Caco-2 (cell line): ENCODE results near the gene KCNN3. TPM values are rescaled to one million over a fixed set of nuclear protein-coding genes. Genes with fewer than 3 reads are reported as not detected.

Experiments
- BruUV-seq: library from RNA; stranded (reverse); fragments of 400-500 nt; replicated peaks from 2 replicates; lab custom pipeline; 2021; lab: Mats Ljungman, UMichigan
- CTCF ChIA-PET: fragments of 300-600 bp; sonication (Branson Sonifier 250); formaldehyde crosslinking; loops from one replicate; lab custom pipeline; 2022; ENCODE audit warnings: antibody characterized with exemption; lab: Charles Lee
- POLR2A ChIA-PET: fragments of 300-600 bp; sonication (Branson Sonifier 250); formaldehyde crosslinking; loops from one replicate; lab custom pipeline; 2022; ENCODE audit warnings: antibody characterized with exemption; lab: Charles Lee
- DNase-seq, 2 experiments: peaks; one replicate each; pipeline versions ENCODE4 v3.0.0 to v3.0.0-alpha.2; 2020 to 2022
- H3K27me3 ChIP-seq: replicated peaks from 2 replicates; pipeline ENCODE4 v1.6.0; 2011; ENCODE audit warnings: low read length; ENCODE audit not compliant: control insufficient read depth, insufficient read depth
- H3K36me3 ChIP-seq: 2 replicates; pipeline ENCODE4 v1.5.1; 2011; ENCODE audit warnings: low read length; ENCODE audit not compliant: control insufficient read depth, insufficient read depth
- H3K4me1 ChIP-seq: fragments of 250-450 bp; sonication (Bioruptor Pico); 2 replicates; pipeline ENCODE4 v1.5.1; 2020; ENCODE audit warnings: mild to moderate bottlenecking
- H3K4me3 ChIP-seq: 2 replicates; pipeline ENCODE4 v1.5.1; 2011; ENCODE audit warnings: low read depth, mild to moderate bottlenecking, control low read depth, low read length
- H3K9me3 ChIP-seq: fragments of 250-450 bp; sonication (Bioruptor Pico); 2 replicates; pipeline ENCODE4 v1.5.1; 2020; ENCODE audit warnings: mild to moderate bottlenecking, moderate library complexity
- H3K27ac Mint-ChIP-seq: one replicate; pipeline ENCODE4 v1.8.0; 2022; ENCODE audit warnings: mixed read lengths; ENCODE audit not compliant: unreplicated experiment
- H3K27me3 Mint-ChIP-seq: one replicate; pipeline ENCODE4 v1.8.0; 2022; ENCODE audit warnings: mixed read lengths; ENCODE audit not compliant: insufficient read depth, unreplicated experiment
- H3K36me3 Mint-ChIP-seq: one replicate; pipeline ENCODE4 v1.8.0; 2022; ENCODE audit warnings: mild to moderate bottlenecking, mixed read lengths; ENCODE audit not compliant: insufficient read depth, unreplicated experiment
- H3K4me1 Mint-ChIP-seq: one replicate; pipeline ENCODE4 v1.8.0; 2022; ENCODE audit warnings: low read depth, mixed read lengths; ENCODE audit not compliant: unreplicated experiment
- H3K4me3 Mint-ChIP-seq: one replicate; pipeline ENCODE4 v1.8.0; 2022; ENCODE audit warnings: mild to moderate bottlenecking, moderate library complexity, mixed read lengths; ENCODE audit not compliant: unreplicated experiment
- H3K9me3 Mint-ChIP-seq: one replicate; pipeline ENCODE4 v1.8.0; 2022; ENCODE audit warnings: mixed read lengths; ENCODE audit not compliant: unreplicated experiment
- CTCF ChIP-seq, 2 experiments: fragments of 200-600 bp in 1 of 2; IDR thresholded peaks; 1 replicate in 1 of 2; 2 replicates in 1 of 2; pipeline versions ENCODE4 v1.5.1 to v1.8.0; 2011 to 2022; ENCODE audit warnings: antibody characterized with exemption in 1 of 2, control low read depth in 1 of 2, inconsistent platforms in 1 of 2, low read depth in 1 of 2, low read length in 1 of 2, mild to moderate bottlenecking in 1 of 2, moderate library complexity in 1 of 2; ENCODE audit not compliant: insufficient read depth in 1 of 2, severe bottlenecking in 1 of 2, unreplicated experiment in 1 of 2
- intact Hi-C: fragments of 100-400 bp; cut with micrococcal nuclease; formaldehyde crosslinking; loops from one replicate; pipeline ENCODE4 v1.10.0; 2022; ENCODE audit not compliant: unreplicated experiment
- total RNA-seq: library from RNA; stranded (reverse); gene quantifications from 2 replicates; pipeline ENCODE4 v1.2.3, GENCODE V29; 2022

Gene KCNN3
- total RNA-seq, 1 experiment from 2014 or later = 0.05 TPM

GRCh38 chr1:154831462-154831861 is 38.6 kb downstream of the KCNN3 start:
- Histone ChIP-seq H3K27me3 (peaks cover 1% of the 10 kb centered on the region; the same call in 1 of the 2 replicates), H3K36me3 (no peaks in the 10 kb centered on the region), H3K4me1 (no peaks in the 10 kb centered on the region), H3K4me3 (no peak overlapping the region), H3K9me3 (no peaks in the 10 kb centered on the region)
- H3K4me3 Mint-ChIP-seq = no peak overlapping the region
- H3K27me3 Mint-ChIP-seq = peaks cover 10% of the 10 kb centered on the region
- H3K9me3 Mint-ChIP-seq = no peaks in the 10 kb centered on the region
- POLR2A ChIA-PET = no interaction called here
- intact Hi-C loops = no loop called here
- BruUV-seq = no TSS peak
- CTCF ChIA-PET = no interaction called here
- no peaks in the 10 kb centered on the region for H3K36me3 Mint-ChIP-seq
- no peak for DNase-seq
- no peak for TF ChIP-seq CTCF (IDR thresholded peaks at IDR 0.05; ENCODE audit: insufficient read depth in 1 of 2, low read depth in 1 of 2, low read length in 1 of 2, severe bottlenecking in 1 of 2, unreplicated experiment in 1 of 2)
- no peaks in the 10 kb centered on the region for H3K4me1 Mint-ChIP-seq
- H3K27ac Mint-ChIP-seq = no peak overlapping the region

- Histone ChIP-seq H3K4me3 (no peak overlapping the region), H3K27me3 (no peaks in the 10 kb centered on the region), H3K9me3 (no peaks in the 10 kb centered on the region), H3K36me3 (no peaks in the 10 kb centered on the region), H3K4me1 (no peaks in the 10 kb centered on the region)
- ChIA-PET CTCF (interaction anchor here (0.7 kb wide), 1 partner anchor 126 kb away, joined by 3 read pairs; no protein-coding TSS in a partner anchor), POLR2A (no interaction called here)
- no TSS peak for BruUV-seq
- H3K9me3 Mint-ChIP-seq = no peaks in the 10 kb centered on the region
- no peak overlapping the region for H3K27ac Mint-ChIP-seq
- H3K4me1 Mint-ChIP-seq = no peaks in the 10 kb centered on the region
- no peaks in the 10 kb centered on the region for H3K36me3 Mint-ChIP-seq
- no peak for TF ChIP-seq CTCF (IDR thresholded peaks at IDR 0.05; ENCODE audit: insufficient read depth in 1 of 2, low read depth in 1 of 2, low read length in 1 of 2, severe bottlenecking in 1 of 2, unreplicated experiment in 1 of 2)
- intact Hi-C loops = loop anchor here (5.0 kb wide), 1 partner anchor 573 kb away; no protein-coding TSS in a partner anchor
- no peak overlapping the region for H3K4me3 Mint-ChIP-seq
- no peak for DNase-seq
- peaks cover 3% of the 10 kb centered on the region for H3K27me3 Mint-ChIP-seq
Observed at GRCh38 chr1:154829062-154829461, 41.0 kb downstream of the KCNN3 start.

- no peaks in the 10 kb centered on the region for H3K36me3 ChIP-seq
- no peak for TF ChIP-seq CTCF (IDR thresholded peaks at IDR 0.05; ENCODE audit: insufficient read depth in 1 of 2, low read depth in 1 of 2, low read length in 1 of 2, severe bottlenecking in 1 of 2, unreplicated experiment in 1 of 2)
- Mint-ChIP-seq H3K36me3 (no peaks in the 10 kb centered on the region), H3K9me3 (no peaks in the 10 kb centered on the region), H3K27me3 (peaks cover 3% of the 10 kb centered on the region), H3K27ac (no peak overlapping the region), H3K4me1 (no peaks in the 10 kb centered on the region), H3K4me3 (no peak overlapping the region)
- no TSS peak for BruUV-seq
- no peaks in the 10 kb centered on the region for H3K9me3 ChIP-seq
- intact Hi-C loops = no loop called here
- no peaks in the 10 kb centered on the region for H3K4me1 ChIP-seq
- no peak for DNase-seq
- no peak overlapping the region for H3K4me3 ChIP-seq
- ChIA-PET CTCF (no interaction called here), POLR2A (no interaction called here)
- H3K27me3 ChIP-seq = no peaks in the 10 kb centered on the region
Observed at GRCh38 chr1:154824179-154825000, 45.7 kb downstream of the KCNN3 start.
